ENCODE measurements around the gene ACSS2.
A peak's percentile ranks its signal among the peaks of the same experiment; 100 is the strongest.
"Not testable (repeated sequence)": the region's sequence is repeated elsewhere in the genome, so short reads cannot be mapped to it uniquely, and the experiment has no call there.

The ACSS2 gene

DNA sequence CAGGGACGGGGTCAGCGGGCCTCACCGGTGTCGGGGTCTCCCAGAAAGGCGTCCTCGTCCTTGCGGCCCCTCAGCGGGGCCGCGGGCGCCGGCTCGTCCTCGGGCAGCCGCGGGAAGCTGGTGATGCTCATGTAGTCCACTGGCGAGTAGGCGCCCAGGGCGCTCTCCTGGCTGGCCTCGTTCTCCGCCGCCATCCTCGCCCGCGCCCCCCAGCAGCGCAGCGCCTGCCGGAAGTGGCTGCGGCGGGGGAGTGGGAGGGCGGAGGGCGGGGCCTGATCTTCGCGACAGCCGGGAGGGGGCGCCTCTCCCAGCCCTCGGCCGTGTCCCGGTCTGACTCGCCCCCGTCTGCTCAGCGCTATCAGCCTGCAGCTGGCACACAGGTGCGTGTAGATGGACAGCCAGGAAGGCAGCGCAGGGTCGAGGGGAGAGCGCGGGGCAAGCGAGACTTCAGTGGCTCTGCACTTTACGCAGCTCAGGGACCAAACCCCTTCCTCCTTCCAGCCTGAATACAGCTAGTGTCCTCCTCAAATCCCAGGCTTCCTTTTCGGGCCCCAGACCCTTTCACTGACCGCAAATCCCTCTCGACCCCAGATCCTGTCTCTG lies 3.7 kb upstream of the ACSS2 start, which contains the start of gene GGT7:
TSS of gene GGT7 (minus strand) at position 235 of the 603 bp plus-strand sequence. CDS start at position 194, 41 bp downstream.
- DNase-seq: peak; percentile 79 to 97 (median 86)
- intact Hi-C loops (cut with DNase I): loop anchor here (2.0 to 5.0 kb wide), 3 partner anchors 220 to 335 kb away; partner anchors contain the start of genes EDEM2 and TRPC4AP

DNA sequence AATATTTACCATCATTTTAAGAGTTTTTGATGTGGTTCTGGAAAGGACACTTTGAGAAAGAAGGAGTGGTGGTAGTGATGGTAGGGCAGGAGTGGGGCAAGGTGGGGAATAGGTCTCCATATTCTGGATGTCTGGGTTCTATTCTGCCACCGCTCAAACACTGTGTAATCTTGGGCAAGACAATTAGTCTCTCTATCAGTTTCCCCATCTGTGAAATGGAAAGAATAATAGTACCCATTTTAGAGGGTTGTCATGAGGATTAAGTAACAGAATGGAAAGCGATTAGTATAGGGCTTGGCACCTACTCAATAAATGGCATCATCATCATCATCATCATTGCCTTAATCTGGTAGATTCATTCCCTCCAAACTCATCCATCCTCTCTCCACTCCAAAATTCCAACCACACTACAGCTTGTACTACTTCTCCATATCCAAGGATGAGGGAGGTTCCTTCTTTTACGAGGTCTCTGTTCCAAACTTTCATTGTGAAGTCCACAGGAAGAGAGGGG lies 2.8 kb upstream of the ACSS2 start:
- no peak for DNase-seq
- intact Hi-C loops (cut with DNase I): loop anchor here (1.0 to 5.0 kb wide), 4 partner anchors 82 to 334 kb away; partner anchors contain the start of genes EDEM2, GSS, MYH7B and TRPC4AP

DNA sequence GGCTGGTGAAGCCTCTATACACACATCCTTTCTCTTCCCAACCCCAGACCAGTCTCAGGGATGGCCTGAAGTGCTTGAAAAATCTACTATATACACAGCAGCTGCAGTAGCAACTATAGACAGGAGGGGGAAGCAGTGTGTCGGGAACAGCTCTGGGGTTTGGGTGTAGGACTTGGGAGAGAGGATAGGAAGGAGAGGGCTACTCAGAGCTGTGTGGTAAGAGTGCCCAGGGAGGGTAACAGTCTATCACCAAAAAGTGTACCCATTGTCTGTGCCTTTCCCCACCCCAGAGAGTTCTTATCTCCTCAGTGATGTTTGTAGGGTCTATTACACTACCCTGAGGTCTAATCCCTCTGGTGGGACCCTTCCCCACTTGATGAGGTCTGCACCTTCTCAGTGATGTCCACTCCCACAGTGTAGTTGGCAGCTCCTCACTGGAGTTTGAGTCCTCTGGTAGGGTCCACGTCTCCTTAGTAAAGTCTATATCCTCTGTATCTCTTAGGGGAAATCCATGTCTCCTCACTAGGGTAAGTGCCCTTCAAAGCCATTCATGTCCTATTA lies 2.2 kb upstream of the ACSS2 start:
- peak; percentile 39 to 96 (median 74) for DNase-seq
- intact Hi-C loops (cut with DNase I): loop anchor here (1.0 to 5.0 kb wide), 3 partner anchors 81 to 333 kb away; partner anchors contain the start of genes EDEM2, GSS and MYH7B

DNA sequence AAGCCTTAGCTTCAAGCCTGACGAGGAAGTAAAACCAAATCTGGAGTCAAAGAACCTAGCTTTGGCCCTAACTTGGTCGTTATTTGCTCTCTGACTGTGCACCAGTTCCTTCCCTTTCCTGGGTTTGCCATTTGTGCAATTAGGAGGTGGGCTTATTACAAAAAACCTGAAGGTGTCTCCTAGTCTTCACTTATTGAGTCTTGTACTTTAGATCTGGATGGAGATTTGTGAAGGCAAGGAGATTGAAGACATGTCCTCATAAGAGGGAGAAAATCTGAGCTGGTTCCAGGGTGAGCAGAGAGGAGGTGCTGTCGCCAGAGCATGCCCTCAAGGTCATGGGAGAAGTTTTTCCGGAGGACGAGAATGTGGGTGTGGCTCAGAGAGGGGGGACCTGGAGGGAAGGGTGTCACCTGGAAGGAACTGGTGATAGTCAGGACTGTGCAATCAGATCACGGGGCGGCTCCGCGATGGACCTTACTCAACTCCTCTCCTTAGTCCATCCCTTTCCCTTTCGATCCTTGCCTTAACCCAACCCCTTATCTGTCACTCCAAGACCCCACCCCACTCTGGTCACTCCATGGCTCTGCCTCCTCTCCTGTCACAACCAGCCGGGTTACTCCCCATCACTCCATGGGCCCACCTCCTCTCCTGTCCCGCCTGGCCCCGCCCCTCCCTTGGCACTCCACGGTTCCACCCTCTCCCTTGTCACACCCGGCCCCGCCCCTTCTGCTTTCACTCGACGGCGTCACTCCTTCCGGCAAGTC lies 588 bp upstream of the ACSS2 start:
- DNase-seq: peak in 3 of 10 donors; percentile 97 to 99 (median 98)

DNA sequence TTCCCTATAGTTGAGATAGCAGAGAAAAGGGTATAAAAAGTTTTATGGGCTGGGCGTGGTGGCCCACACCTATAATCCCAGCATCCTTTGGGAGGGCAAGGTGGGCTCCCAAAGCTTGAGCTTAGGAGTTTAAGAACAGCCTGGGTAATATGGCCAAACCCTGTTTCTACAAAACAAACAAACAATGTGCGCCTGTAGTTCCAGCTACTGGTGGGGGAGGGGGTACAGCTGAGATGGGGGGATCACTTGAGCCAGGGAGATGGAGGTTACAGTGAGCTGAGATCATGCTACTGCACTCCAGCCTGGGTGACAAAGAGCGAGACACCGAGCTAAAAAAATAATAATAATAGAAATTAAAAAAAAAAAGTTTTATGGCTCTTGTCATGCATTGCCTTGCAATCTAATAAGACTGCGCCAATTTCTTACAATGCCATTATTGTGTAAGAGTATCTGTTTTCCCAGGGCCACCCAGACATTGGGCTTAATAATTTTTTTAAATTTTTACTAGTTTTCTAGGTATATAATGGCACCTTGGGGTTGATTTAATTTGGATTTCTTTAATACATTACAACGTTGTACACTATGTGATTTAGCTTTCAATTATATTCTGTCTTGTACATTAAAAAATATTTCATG lies 3.9 kb downstream of the ACSS2 start:
- intact Hi-C loops (cut with DNase I): no loop called here

More for the DNA sequence above, 588 bp upstream of the ACSS2 start:
- intact Hi-C loops (cut with DNase I): no loop called here

DNA sequence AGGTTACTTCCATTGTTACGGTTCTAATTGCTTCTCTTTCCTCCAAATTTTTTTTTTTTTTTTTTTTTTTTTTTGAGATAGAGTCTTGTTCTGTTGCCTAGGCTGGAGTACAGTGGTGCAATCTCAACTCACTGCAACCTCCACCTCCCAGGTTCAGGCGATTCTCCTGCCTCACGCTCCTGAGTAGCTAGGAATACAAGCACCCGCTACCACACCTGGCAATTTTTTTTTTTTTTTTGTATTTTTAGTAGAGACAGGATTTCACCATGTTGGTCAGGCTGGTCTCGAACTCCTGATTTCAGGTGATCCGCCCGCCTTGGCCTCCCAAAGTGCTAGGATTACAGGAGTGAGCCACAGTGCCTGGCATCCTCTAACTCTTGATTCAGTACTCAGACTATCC lies 4.6 kb downstream of the ACSS2 start:
- DNase-seq; intact Hi-C loops (cut with DNase I): not testable (repeated sequence)

More for the DNA sequence above, 3.9 kb downstream of the ACSS2 start:
- DNase-seq: peak in 1 of 10 donors; percentile 37

DNA sequence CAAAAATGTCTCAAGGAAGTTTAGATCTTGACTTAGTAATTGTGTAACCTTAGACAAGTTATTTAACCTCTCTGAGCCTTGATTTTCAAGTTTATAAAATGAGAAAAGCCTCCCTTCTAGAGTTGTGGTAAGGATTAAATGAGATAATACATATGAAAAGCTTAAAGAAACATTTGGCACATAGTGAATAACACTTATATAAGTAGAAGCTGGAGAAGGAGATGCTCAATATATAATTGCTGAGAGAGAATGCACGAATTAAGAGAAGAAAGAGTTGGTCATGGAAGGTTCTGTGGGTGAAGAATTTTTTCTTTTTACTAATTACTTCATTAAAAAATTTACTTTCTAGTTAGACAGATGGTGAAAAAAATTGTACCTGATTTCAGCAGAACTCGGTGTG lies 5.3 kb downstream of the ACSS2 start:
- intact Hi-C loops (cut with DNase I): no loop called here

DNA sequence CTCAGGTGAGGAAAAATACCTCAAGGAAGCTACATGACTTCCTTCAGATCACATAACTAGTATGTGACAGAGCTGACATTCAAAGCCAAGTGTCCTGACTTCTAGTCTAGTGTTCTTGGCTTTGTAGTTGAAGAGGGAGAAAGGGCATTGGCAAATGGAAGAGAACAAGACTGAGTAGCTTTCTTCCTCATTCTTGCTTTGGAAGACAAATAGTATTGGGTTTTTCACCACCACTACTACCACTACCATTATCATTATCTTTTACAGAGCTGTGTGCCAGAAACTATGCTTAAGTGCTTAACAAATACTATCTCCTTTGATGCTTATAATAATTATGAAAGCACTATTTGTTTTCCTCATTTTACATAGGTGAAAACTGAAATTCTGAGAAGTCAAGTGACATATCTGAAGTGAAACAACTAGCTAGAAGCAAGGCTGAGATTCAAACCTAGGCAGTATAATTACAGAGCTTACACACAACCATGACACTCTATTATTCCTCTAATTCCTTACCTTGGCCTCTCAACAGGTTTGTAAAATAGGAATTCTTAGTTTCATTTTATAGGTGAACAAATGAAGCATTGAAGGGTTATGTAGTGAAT lies 6.8 kb downstream of the ACSS2 start:
- intact Hi-C loops (cut with DNase I): no loop called here
- DNase-seq: no peak

More for the DNA sequence above, 5.3 kb downstream of the ACSS2 start:
- no peak for DNase-seq

DNA sequence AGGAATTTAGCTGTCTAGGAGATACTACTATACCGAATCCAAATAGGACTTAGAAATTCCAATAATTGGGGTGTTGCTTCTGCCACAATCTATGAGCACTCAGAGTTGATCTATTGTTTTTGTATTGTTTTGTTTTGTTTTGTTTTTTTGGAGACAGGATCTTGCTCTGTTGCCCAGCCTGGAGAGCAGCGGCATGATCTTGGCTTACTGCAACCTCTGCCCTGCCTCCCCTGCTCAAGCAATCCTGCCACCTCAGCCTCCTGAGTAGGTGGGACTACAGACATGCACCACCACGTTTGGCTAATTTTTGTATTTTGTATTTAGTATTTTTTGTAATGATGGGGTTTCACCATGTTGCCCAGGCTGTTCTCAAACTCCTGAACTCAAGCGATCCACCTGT lies 7.4 kb downstream of the ACSS2 start:
- intact Hi-C loops (cut with DNase I): no loop called here
- no peak for DNase-seq

DNA sequence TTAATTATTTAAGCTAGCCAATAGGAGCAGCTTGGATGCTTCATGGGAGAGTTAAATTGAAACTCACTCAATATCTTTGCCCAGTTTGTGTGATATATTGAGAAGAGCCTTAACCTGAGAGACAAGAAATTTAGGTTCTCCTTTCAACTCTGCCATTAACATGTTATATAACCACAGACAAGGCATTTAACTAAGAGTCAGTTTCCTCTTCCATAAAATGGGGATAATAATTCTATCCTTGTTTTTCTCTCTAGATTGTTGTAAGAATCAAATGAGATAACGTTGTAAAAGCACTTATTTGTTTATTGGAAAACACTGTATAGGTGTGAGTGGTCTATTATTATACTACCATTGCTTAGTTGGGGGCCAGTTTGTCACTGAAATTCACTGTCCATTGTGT lies 7.8 kb downstream of the ACSS2 start:
- DNase-seq: no peak
- intact Hi-C loops (cut with DNase I): no loop called here

DNA sequence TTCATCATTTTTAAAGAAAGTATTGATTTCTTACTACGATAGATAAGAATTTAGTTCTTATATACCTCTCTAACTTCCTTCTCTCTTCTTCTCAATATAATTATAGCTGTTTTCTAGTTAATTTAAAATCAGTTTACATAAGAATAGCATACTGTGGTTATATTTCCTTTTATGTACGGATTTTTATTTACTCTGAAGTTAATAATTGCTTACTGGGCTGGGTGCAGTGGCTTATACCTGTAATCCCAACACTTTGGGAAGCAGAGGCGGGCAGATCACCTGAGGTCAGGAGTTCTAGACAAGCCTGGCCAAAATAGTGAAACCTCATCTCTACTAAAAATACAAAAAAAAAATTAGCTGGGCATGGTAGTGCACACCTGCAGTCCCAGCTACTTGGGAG lies 9.7 kb downstream of the ACSS2 start:
- intact Hi-C loops (cut with DNase I): no loop called here
- DNase-seq: no peak

DNA sequence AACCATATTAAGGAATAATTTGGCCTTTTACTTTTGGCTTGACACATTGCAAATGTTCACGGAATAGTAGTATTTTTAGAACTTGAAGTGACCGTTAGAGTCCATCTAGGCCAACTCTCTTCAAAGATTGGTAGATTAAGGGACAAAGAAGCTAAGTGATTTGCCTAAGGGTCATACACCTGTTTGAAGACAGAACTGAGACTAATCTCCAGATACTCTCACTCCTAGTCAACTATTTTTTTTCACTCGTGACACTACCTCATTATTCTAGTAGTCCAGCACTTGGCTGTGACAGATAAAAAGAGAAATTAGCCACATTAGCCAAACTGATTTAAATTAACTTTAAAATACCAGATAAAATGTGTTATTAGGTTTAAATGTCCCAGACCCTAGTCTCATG lies 10.6 kb downstream of the ACSS2 start:
- intact Hi-C loops (cut with DNase I): no loop called here
- DNase-seq: no peak

DNA sequence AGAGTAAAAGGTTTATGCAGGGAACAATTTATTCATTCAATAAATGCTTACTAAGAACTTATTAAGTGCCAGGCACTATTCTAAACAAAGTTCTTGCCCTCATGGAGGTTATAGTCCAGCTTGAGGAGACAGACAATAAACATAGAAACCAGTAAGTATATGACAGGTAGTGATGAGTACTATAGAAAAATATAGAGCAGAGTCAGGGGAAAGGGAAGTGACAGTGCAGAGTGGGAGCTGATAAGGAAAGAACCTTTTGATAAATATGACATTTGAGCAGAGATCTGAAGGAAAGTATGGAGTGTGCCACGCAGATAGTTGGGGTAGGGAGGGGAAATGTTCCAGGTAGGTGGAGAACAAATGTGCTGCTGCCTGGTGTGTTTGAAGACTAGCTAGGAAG lies 12.1 kb downstream of the ACSS2 start:
- intact Hi-C loops (cut with DNase I): no loop called here
- DNase-seq: no peak

DNA sequence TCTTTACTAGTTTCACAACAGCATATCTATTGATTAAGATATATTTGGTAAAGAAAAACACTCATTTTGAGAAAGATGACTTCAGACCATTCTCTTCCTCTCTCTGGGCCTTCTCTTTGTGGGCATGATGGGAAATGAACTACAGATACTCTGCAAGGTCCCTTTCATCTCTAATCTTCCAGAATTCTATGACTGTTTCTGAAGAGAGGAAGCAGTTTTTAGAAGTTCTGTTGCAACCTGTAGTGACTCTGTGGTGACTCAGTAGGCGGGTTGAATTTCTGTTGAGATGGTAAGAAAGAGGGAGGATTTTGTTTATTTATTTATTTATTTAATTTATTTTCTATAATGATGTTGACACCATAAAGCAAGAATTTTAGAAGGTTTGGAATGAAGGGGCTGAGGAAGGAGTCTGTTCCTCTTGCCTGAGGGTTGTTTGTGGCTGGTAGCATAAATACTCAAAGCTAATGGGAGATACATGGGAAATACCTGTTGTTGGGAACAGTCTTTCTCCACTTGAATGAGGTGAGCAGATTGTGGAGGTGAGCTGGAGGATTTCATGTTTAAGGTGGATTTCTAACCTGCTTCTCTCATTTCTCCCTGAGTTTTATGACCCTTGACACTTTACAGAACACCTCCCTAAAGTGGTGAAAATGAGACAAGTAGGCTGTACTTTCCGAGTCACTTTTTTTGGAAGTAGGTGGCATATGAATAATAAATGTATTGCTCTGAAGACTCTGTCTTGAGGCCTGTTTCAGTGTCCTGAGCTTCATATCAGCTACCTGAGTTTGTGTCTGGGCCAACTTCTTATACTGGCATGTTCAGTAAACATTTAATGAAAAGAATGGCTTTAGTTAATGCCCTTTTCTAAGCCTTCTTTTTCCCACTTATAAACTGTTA lies 15.0 kb downstream of the ACSS2 start:
- intact Hi-C loops (cut with DNase I): no loop called here
- DNase-seq: no peak

DNA sequence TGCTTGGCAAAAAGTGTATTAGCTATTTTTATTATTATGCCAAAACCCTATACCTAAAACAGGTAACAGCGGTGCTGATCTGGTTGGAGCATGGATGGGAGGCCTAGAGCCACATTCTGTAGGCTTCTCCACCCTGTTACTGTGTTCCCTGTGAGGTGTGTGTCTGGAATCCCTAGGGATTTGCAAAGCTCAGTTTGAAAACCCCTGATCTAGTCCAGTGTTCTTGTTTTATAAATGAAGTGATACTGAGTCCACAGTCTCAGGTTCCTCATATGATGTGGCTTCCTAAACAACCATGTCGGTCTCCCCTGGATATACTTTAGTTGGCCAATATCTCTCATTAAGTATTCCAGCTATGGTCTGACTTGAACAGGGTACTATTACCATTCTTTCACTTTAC lies 16.3 kb downstream of the ACSS2 start:
- no peak for DNase-seq
- intact Hi-C loops (cut with DNase I): no loop called here

DNA sequence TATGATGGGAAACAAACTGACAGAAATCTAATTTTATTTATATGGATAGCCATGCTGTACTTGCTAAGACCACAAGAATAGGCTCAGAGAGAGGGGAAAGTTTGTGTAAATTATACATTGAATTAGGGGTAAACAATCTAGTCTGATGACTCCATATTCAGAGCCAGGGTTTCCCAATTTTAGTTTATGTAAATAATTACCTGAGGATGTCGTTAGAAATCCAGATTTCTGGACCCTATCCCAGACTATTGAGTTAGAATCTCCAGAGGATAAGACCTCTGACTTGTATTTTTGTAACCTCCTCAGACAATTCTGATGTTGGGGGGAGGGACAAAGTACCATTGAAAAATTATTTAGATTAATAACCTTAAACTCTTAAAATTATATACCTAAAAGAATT lies 18.3 kb downstream of the ACSS2 start:
- intact Hi-C loops (cut with DNase I): no loop called here
- no peak for DNase-seq

DNA sequence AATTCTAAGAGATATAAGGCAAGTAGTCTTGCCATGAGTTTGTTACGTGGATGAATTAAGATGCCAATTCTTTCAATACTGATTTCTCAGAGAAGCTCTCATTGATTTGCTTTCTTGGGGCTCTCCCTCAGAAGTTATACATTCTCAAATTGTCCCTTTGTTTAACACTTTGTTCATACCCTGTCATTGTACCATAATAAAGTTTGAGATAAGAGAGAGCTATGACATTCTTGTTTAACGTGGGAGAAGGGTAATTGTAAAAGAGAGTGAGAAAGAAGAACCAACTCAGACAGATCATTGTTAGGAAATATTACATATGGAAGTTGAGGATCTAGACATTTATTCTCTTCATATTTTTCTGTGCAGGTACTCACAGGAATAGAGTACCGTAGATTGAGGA lies 19.1 kb downstream of the ACSS2 start:
- no peak for DNase-seq
- intact Hi-C loops (cut with DNase I): no loop called here

DNA sequence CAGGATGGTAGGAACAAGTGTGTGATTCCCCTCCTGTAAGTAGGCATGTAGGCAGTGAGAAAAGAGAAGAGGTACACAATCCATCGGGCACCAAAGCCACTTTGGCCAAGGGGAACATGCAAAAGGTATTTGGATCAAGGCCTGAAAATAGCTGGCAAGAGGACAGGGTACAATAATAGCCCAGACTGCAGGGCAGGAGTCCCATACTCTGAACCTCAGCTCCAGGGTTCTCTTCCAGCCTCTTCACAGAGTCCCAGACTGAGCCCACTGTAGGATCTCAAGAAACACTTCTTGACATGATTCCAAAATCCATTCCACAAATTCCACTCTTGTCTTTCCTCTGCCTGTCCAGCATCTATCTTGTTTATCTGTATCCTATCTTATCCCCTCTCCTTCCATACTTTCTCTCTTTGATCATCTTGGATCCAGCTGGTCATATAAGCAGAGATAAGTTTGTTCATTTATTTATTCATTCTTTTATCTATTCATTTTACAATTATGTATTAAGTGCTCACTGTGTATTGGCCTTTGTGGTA lies 19.7 kb downstream of the ACSS2 start:
- DNase-seq: no peak
- intact Hi-C loops (cut with DNase I): no loop called here

DNA sequence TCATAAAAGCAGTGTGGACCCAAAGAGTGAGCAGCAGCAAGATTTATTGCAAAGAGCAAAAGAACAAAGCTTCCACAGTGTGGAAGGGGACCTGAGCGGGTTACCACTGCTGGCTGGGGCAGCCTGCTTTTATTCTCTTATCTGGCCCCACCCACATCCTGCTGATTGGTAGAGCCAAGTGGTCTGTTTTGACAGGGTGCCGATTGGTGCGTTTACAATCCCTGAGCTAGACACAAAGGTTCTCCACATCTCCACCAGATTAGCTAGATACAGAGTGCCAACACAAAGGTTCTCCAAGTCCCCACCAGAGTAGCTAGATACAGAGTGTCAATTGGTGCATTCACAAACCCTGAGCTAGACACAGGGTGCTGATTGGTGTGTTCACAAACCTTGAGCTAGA lies 21.7 kb downstream of the ACSS2 start:
- intact Hi-C loops (cut with DNase I); DNase-seq: not testable (repeated sequence)
